ENCODE measurements around the gene LOXL1. TPM values are rescaled to one million over a fixed set of nuclear protein-coding genes. Genes with fewer than 3 reads are reported as not detected.
A peak's percentile ranks its signal among the peaks of the same experiment; 100 is the strongest.

Gene LOXL1
- total and polyA plus RNA-seq, 2 of the 4 experiments (the other 2 are of a cell fraction): 148 to 332 TPM

- ChIA-PET POLR2A (ENCODE audit: unreplicated experiment) (no interaction called here), CTCF (interaction anchor here (0.8 to 2.1 kb wide), 5 partner anchors 8 to 41 kb away, joined by 3 to 13 read pairs (median 4); no protein-coding TSS in a partner anchor)
- H3K4ac ChIP-seq (ENCODE audit: low read depth, low read length): peak overlapping the region; percentile 51
- peak overlapping the region; percentile 92 for H2AFZ ChIP-seq (replicated peaks; ENCODE audit: low read length, poor library complexity)
- H4K8ac ChIP-seq (ENCODE audit: low read depth in 2 of 2, low read length in 2 of 2): peak overlapping the region in 1 of 2 experiments; percentile 95; a peak in 3 of 4 replicates
- DNase-seq (peak; percentile 72), ATAC-seq (ENCODE audit: low read depth) (peak; percentile 91)
- H3K4me1 ChIP-seq (ENCODE audit: control insufficient read depth, insufficient read depth, low read length): peaks cover 10% of the 10 kb centered on the region
- H3K4me2 ChIP-seq (ENCODE audit: low read depth, low read length): peak overlapping the region; percentile 42
- H4K5ac ChIP-seq (ENCODE audit: low read depth, low read length): peak overlapping the region; percentile 40
- H3K79me1 ChIP-seq (ENCODE audit: low read depth in 1 of 2, low read length in 2 of 2): no peaks in the 10 kb centered on the region
- H3K4me3 ChIP-seq (ENCODE audit: insufficient read depth, low read depth, low read length): no peak overlapping the region
- no peaks in the 10 kb centered on the region for H3K36me3 ChIP-seq (ENCODE audit: control insufficient read depth, insufficient read depth, low read length)
- no peak overlapping the region for H3K23ac ChIP-seq (ENCODE audit: low read depth, low read length)
- H3K27ac ChIP-seq (ENCODE audit: insufficient read depth, low read length): no peak overlapping the region; the same call in 1 of the 2 replicates
- peak overlapping the region; percentile 74 for H3K14ac ChIP-seq (replicated peaks; ENCODE audit: low read depth, low read length)
- dilution Hi-C loops (cut with HindIII; ENCODE audit: low sequenced_read_pairs, unreplicated experiment): no loop called here
- peak overlapping the region; percentile 3; the same call in 1 of the 2 replicates for H2AK5ac ChIP-seq (ENCODE audit: low read depth, low read length)
- H3K9me3 ChIP-seq (ENCODE audit: control insufficient read depth, insufficient read depth, low read length): no peaks in the 10 kb centered on the region
- H3K18ac ChIP-seq (ENCODE audit: low read depth, low read length): peak overlapping the region; percentile 14
- H2BK5ac ChIP-seq (ENCODE audit: low read depth, low read length, poor library complexity, severe bottlenecking): peak overlapping the region; percentile 36
- intact Hi-C loops (cut with micrococcal nuclease): loop anchor here (1.0 to 2.0 kb wide), 3 partner anchors 13 to 90 kb away; no protein-coding TSS in a partner anchor
- WGBS, 2 experiments (ENCODE audit: extremely low coverage in 2 of 2, insufficient read length in 1 of 2): 14% methylated on average over 5 of the region's 11 CpGs; no CpG with 5 or more reads in 1 of the 2 experiments
- no peak overlapping the region for H3K56ac ChIP-seq (ENCODE audit: extremely low read depth, insufficient read depth, low read length)
- H3K27me3 ChIP-seq (ENCODE audit: control insufficient read depth, insufficient read depth, low read length): no peaks in the 10 kb centered on the region
- in situ Hi-C loops (cut with MboI; ENCODE audit: low sequenced_read_pairs): no loop called here
- H4K20me1 ChIP-seq (ENCODE audit: insufficient read depth, low read length): no peaks in the 10 kb centered on the region
- TF ChIP-seq USF2 (IDR thresholded peaks at IDR 0.05; ENCODE audit: low read depth, low read length): no peak
- no peak for TF ChIP-seq CHD1 (IDR thresholded peaks at IDR 0.05; ENCODE audit: low read depth, low read length)
- TF ChIP-seq RCOR1 (IDR thresholded peaks at IDR 0.05; ENCODE audit: insufficient replicate concordance, low read length): no peak
- TF ChIP-seq NFE2L2 (IDR thresholded peaks at IDR 0.05; ENCODE audit: low read depth, low read length): no peak
- TF ChIP-seq RAD21 (IDR thresholded peaks at IDR 0.05; ENCODE audit: low read length): peak; percentile 80
- TF ChIP-seq POLR2A (IDR thresholded peaks at IDR 0.05; ENCODE audit: low read depth, low read length): no peak
- TF ChIP-seq CEBPB (IDR thresholded peaks at IDR 0.05; ENCODE audit: low read depth, low read length): no peak
- no peak for TF ChIP-seq RFX5 (IDR thresholded peaks at IDR 0.05; ENCODE audit: low read depth, low read length)
- peak; percentile 91 for TF ChIP-seq SMC3 (IDR thresholded peaks at IDR 0.05; ENCODE audit: low read depth, low read length)
- TF ChIP-seq BHLHE40 (IDR thresholded peaks at IDR 0.05; ENCODE audit: low read depth, low read length): no peak
- no peak for TF ChIP-seq ELK1 (IDR thresholded peaks at IDR 0.05; ENCODE audit: borderline replicate concordance, low read depth, low read length)
- TF ChIP-seq MXI1 (IDR thresholded peaks at IDR 0.05; ENCODE audit: borderline replicate concordance, low read depth, low read length): no peak
- TF ChIP-seq MAZ (IDR thresholded peaks at IDR 0.05; ENCODE audit: borderline replicate concordance, low read depth, low read length): peak; percentile 39; the same call in 1 of the 2 replicates
- no peak for TF ChIP-seq MAFK (IDR thresholded peaks at IDR 0.05; ENCODE audit: low read depth, low read length)
- peak; percentile 98 for TF ChIP-seq CTCF (conservative IDR thresholded peaks at IDR 0.05; ENCODE audit: low read depth, low read length)
- no peak for TF ChIP-seq FOS (IDR thresholded peaks at IDR 0.05; ENCODE audit: low read depth, low read length)
- H2BK120ac ChIP-seq (ENCODE audit: low read depth, low read length): peak overlapping the region; percentile 75
- H2BK15ac ChIP-seq (ENCODE audit: low read depth, low read length): peak overlapping the region; percentile 33; the same call in 2 of the 3 replicates
- H4K91ac ChIP-seq (ENCODE audit: insufficient read depth, low read depth, low read length): peak overlapping the region; percentile 80; the same call in 1 of the 2 replicates
- no peak overlapping the region for H3K9ac ChIP-seq (ENCODE audit: low read depth, low read length)
- no TSS peak for BruUV-seq (replicated peaks)
- peak overlapping the region; percentile 56 for H2AK9ac ChIP-seq (replicated peaks; ENCODE audit: low read depth, low read length, poor library complexity)
- peaks cover 6% of the 10 kb centered on the region for H3K9me1 ChIP-seq (ENCODE audit: insufficient read depth, low read length)
- H2BK20ac ChIP-seq (ENCODE audit: low read depth, low read length): peak overlapping the region; percentile 75; the same call in 1 of the 2 replicates
Observed at GRCh38 chr15:73964736-73965093, 38.5 kb downstream of the LOXL1 start.
